Measurements from ENCODE around the gene PDE1A.

GRCh38 chr2:182416191-182416590 is 10.6 kb downstream of the PDE1A start:
- no peak for TF ChIP-seq CTCF (IDR thresholded peaks at IDR 0.05)
- no peak for TF ChIP-seq POLR2A (IDR thresholded peaks at IDR 0.05)
